Hepatocyte (in vitro differentiated cells): ENCODE data around the gene WDFY4. TPM values are rescaled to one million over a fixed set of nuclear protein-coding genes. Genes with fewer than 3 reads are reported as not detected.

ENCODE experiments used
- DNase-seq: peaks from one replicate; pipeline ENCODE4 v3.0.0-alpha.2; 2016; ENCODE audit warnings: low spot score
- H2AFZ ChIP-seq: fragments of 200-600 bp; sonication (generic); 2 replicates; pipeline ENCODE4 v1.6.0; 2016; ENCODE audit warnings: antibody characterized with exemption, mild to moderate bottlenecking
- H3K27ac ChIP-seq: fragments of 200-600 bp; sonication (generic); 2 replicates; pipeline ENCODE4 v1.5.1; 2016; ENCODE audit warnings: mild to moderate bottlenecking
- H3K27me3 ChIP-seq: fragments of 200-600 bp; sonication (generic); 2 replicates; pipeline ENCODE4 v1.6.1; 2016
- H3K36me3 ChIP-seq: fragments of 200-600 bp; sonication (generic); replicated peaks from 2 replicates; pipeline ENCODE4 v1.5.1; 2016; ENCODE audit warnings: low read depth; ENCODE audit not compliant: insufficient read depth
- H3K4me1 ChIP-seq: fragments of 200-600 bp; sonication (generic); 2 replicates; pipeline ENCODE4 v1.5.1; 2016; ENCODE audit warnings: mild to moderate bottlenecking, moderate library complexity; ENCODE audit not compliant: insufficient read depth
- H3K4me2 ChIP-seq: fragments of 200-600 bp; sonication (generic); 2 replicates; pipeline ENCODE4 v1.6.0; 2016
- H3K4me3 ChIP-seq: fragments of 200-600 bp; sonication (generic); 2 replicates; pipeline ENCODE4 v1.5.1; 2016; ENCODE audit warnings: mild to moderate bottlenecking
- H3K79me2 ChIP-seq: fragments of 200-600 bp; sonication (generic); 2 replicates; pipeline ENCODE4 v1.6.0; 2017; ENCODE audit warnings: mild to moderate bottlenecking
- H3K9me2 ChIP-seq: fragments of 200-600 bp; sonication (generic); replicated peaks from 2 replicates; pipeline ENCODE4 v1.6.0; 2017; ENCODE audit warnings: mild to moderate bottlenecking; ENCODE audit not compliant: insufficient read depth
- H3K9me3 ChIP-seq: fragments of 200-600 bp; sonication (generic); 2 replicates; pipeline ENCODE4 v1.5.1; 2016; ENCODE audit warnings: low read depth, mild to moderate bottlenecking
- H4K20me1 ChIP-seq: fragments of 200-600 bp; sonication (generic); 2 replicates; pipeline ENCODE4 v1.6.0; 2016; ENCODE audit warnings: mild to moderate bottlenecking; ENCODE audit not compliant: insufficient read depth, poor library complexity, severe bottlenecking
- EZH2 ChIP-seq: fragments of 200-600 bp; sonication (generic); IDR thresholded peaks from 2 replicates; pipeline ENCODE4 v1.6.1; 2016; ENCODE audit warnings: antibody characterized with exemption, mild to moderate bottlenecking, borderline replicate concordance
- EZH2phosphoT487 ChIP-seq: fragments of 200-600 bp; sonication (generic); IDR thresholded peaks from one replicate; pipeline ENCODE4 v1.6.1; 2018; ENCODE audit warnings: antibody characterized with exemption, mild to moderate bottlenecking, low read depth, moderate library complexity; ENCODE audit not compliant: unreplicated experiment, severe bottlenecking
- WGBS: methylation state at CpG from one replicate; pipeline ENCODE4 v1.1.6; 2016; ENCODE audit warnings: low lambda C conversion rate; ENCODE audit errors: missing lambda C conversion rate; 5-methylcytosine and 5-hydroxymethylcytosine counted together
- polyA plus RNA-seq: library from polyadenylated mRNA; unstranded; fragments of >200 nt; fragmentation: Nextera tagmentation; extraction: Ambion mirVana; gene quantifications from 2 replicates; pipeline ENCODE4 v1.2.1, GENCODE V29; 2016
- total RNA-seq: library from RNA; depleted of rRNA; stranded (reverse); fragments of >200 nt; gene quantifications from 2 replicates; pipeline ENCODE4 v1.2.3, GENCODE V29; 2014
- TF ChIP-seq, protein P1 (sequence below): fragments of 200-600 bp; sonication (generic); IDR thresholded peaks from 2 replicates; pipeline ENCODE4 v1.5.1; 2016; ENCODE audit warnings: antibody characterized with exemption, mild to moderate bottlenecking; ENCODE audit not compliant: poor library complexity

The WDFY4 gene
- total and polyA plus RNA-seq, 2 experiments from 2014 or later = 0.43 to 0.91 TPM

DNA sequence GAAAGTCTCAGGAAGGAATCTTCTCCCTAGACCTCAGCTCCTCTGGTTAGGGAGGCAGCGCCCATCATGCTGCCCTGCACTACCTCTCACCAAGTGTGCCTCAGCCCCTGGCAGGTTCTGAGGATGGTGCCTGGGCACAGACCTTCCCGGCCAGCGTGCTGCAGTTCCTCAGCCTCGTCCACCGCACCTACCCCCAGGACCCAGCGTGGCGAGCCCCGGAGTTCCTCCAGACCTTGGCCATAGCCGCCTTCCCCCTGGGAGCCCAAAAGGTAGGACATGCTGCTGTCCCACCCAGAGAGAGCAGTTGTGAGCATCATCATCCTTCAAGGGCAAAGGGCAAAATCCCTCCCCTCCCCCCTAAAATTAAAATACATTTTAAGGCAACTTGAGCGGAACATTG is 132.5 kb downstream of the WDFY4 start:
- Histone ChIP-seq H4K20me1 (no peaks in the 10 kb centered on the region), H3K9me3 (no peaks in the 10 kb centered on the region), H3K4me2 (no peak overlapping the region), H3K79me2 (no peaks in the 10 kb centered on the region), H3K9me2 (no peaks in the 10 kb centered on the region), H3K4me3 (no peak overlapping the region), H3K27ac (no peak overlapping the region), H2AFZ (no peak overlapping the region), H3K4me1 (no peaks in the 10 kb centered on the region), H3K36me3 (no peaks in the 10 kb centered on the region), H3K27me3 (no peaks in the 10 kb centered on the region)
- 94% methylated on average over 10 of the region's 10 CpGs for WGBS
- DNase-seq = no peak
- TF ChIP-seq, protein P1, sequence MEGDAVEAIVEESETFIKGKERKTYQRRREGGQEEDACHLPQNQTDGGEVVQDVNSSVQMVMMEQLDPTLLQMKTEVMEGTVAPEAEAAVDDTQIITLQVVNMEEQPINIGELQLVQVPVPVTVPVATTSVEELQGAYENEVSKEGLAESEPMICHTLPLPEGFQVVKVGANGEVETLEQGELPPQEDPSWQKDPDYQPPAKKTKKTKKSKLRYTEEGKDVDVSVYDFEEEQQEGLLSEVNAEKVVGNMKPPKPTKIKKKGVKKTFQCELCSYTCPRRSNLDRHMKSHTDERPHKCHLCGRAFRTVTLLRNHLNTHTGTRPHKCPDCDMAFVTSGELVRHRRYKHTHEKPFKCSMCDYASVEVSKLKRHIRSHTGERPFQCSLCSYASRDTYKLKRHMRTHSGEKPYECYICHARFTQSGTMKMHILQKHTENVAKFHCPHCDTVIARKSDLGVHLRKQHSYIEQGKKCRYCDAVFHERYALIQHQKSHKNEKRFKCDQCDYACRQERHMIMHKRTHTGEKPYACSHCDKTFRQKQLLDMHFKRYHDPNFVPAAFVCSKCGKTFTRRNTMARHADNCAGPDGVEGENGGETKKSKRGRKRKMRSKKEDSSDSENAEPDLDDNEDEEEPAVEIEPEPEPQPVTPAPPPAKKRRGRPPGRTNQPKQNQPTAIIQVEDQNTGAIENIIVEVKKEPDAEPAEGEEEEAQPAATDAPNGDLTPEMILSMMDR = no peak
- TF ChIP-seq EZH2 = no peak
- no peak for TF ChIP-seq EZH2phosphoT487

DNA sequence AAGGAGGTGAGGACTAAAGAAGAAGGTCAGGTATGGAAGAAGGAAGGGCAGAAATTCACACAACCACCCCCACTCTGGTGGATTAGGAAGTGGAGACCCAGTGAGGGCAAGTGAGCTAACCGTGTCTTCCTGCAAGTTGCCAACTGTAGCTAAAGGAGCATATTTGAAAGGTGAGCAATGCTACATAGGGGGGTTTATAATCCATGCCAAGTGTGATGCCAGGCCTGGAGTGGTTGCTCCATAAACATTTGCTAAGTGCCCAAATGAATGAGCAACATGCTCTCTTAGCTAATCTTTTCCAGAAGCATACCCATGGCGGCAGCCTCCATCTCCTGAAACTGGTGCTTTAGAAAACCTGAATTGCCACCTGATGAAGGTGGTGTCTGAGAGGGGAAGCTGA is 133.4 kb downstream of the WDFY4 start:
- no peak for DNase-seq
- Histone ChIP-seq H3K4me2 (no peak overlapping the region), H4K20me1 (no peaks in the 10 kb centered on the region), H3K4me3 (no peak overlapping the region), H3K9me2 (no peaks in the 10 kb centered on the region), H3K79me2 (no peaks in the 10 kb centered on the region), H3K36me3 (no peaks in the 10 kb centered on the region), H3K27ac (no peak overlapping the region), H3K9me3 (no peaks in the 10 kb centered on the region), H3K27me3 (no peaks in the 10 kb centered on the region), H3K4me1 (no peaks in the 10 kb centered on the region), H2AFZ (no peak overlapping the region)
- 88% methylated on average over 2 of the region's 2 CpGs for WGBS
- TF ChIP-seq, protein P1 = no peak
- TF ChIP-seq EZH2phosphoT487 (no peak), EZH2 (no peak)

DNA sequence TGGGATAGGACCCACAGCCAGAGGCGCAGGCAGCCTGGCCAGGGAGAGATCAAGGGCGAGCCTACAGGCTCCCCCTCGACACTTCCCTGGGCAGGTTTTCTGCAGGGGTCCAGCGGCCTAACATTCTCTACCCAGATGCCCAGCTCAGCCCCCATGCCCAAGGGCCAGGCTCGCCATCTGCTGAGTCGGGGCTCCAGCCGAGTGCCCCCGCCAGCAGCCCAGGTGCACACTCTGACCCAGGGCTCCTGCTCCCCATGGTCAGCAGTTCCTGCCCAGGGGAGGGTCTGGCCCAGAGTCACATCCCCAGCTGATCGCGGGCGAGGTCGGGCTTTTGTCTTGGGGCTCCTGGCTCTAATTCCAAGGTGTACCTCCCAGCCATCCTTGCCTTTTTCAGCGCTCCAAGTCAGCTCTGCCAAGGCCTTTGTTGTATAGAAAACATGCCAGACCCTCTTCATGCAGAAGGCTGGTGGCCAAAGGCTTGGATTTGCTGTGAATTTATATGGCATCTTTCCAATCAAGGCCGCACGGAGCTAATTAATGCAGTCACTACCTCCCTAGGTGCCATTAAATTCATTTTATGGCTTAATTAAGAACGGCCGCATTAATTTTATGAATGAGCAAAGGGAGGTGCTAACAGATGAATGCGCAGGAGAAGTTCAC is 134.3 kb downstream of the WDFY4 start:
- no peak for DNase-seq
- 92% methylated on average over 18 of the region's 18 CpGs for WGBS
- Histone ChIP-seq H3K36me3 (no peaks in the 10 kb centered on the region), H3K4me2 (no peak overlapping the region), H3K4me3 (no peak overlapping the region), H2AFZ (no peak overlapping the region), H3K27me3 (no peaks in the 10 kb centered on the region), H3K27ac (no peak overlapping the region), H3K4me1 (no peaks in the 10 kb centered on the region), H3K9me2 (no peaks in the 10 kb centered on the region), H4K20me1 (no peaks in the 10 kb centered on the region), H3K9me3 (no peaks in the 10 kb centered on the region), H3K79me2 (no peaks in the 10 kb centered on the region)
- TF ChIP-seq, protein P1 = no peak
- TF ChIP-seq EZH2phosphoT487 (no peak), EZH2 (no peak)
